ENCODE data around the gene MYO1E.
"Not testable (repeated sequence)": the region's sequence is repeated elsewhere in the genome, so short reads cannot be mapped to it uniquely, and the experiment has no call there.

The MYO1E gene

GRCh38 chr15:59127255-59127654, 245.4 kb downstream of the MYO1E start:
- DNase-seq (ENCODE audit: low spot score), result not testable (repeated sequence)

DNA sequence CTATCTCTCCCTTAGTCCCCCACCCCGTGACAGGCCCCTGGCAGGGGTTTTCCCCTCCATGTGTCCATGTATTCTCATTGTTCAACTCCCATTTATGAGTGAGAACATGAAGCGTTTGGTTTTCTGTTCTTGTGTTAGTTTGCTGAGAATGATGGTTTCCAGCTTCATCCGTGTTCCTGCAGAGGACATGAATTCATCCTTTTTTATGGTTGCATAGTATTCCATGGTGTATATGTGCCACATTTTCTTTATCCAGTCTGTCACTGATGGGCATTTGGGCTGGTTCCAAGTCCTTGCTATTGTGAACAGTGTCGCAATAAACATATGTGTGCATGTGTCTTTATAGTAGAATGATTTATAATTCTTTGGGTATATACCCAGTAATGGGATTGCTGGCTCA, 247.0 kb downstream of the MYO1E start:
- not testable (repeated sequence) for DNase-seq (ENCODE audit: low spot score)

GRCh38 chr15:59124261-59124660, 248.4 kb downstream of the MYO1E start:
- no peak for DNase-seq (ENCODE audit: low spot score)

GRCh38 chr15:59120937-59121336, 251.7 kb downstream of the MYO1E start:
- DNase-seq (ENCODE audit: low spot score), result no peak

DNA sequence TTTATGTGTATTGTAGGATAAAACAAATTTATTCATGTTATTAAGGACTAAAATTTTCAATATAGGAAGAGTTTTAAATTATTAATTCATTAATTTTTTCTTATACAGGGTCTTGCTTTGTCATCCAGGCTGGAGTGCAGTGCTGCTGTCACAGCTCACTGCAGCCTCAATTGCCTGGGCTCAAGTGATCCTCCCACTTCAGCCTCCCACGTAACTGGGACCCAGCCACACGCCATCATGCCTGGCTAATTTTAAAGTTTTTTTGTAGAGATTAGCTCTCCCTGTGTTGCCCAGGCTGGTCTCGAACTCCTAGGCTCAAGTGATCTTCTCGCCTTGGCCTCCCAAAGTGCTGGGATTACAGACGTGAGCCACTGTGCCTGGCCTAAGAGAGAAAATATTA, 253.0 kb downstream of the MYO1E start:
- DNase-seq (ENCODE audit: low spot score), result no peak

GRCh38 chr15:59116771-59117170, 255.9 kb downstream of the MYO1E start:
- no peak for DNase-seq (ENCODE audit: low spot score)

- DNase-seq (ENCODE audit: low spot score), result no peak
These were observed 256.5 kb downstream of the MYO1E start for GRCh38 chr15:59116141-59116540.

GRCh38 chr15:59115047-59115446, 257.6 kb downstream of the MYO1E start:
- DNase-seq (ENCODE audit: low spot score), result no peak

GRCh38 chr15:59111251-59111650, 261.4 kb downstream of the MYO1E start:
- no peak for DNase-seq (ENCODE audit: low spot score)

DNA sequence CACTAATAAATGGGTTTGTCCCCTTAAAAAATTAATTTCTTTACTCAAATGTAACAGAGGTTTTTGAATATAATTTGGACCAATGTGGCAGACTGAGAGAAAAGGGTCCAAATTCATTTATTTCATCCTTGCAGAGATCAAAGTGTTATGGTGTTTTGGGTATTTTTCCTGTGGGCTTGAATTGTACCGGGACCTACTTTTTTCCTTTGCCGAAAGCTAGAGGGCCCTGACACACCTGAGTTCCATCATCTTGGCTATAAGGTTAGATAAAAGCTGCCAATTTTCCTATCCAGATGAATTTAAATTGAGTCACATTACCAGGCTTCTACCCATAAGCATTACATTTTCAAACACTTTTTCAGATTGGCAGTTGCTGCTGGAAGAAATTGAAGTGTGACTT, 266.8 kb downstream of the MYO1E start:
- peak; percentile 38 for DNase-seq (ENCODE audit: low spot score)

DNA sequence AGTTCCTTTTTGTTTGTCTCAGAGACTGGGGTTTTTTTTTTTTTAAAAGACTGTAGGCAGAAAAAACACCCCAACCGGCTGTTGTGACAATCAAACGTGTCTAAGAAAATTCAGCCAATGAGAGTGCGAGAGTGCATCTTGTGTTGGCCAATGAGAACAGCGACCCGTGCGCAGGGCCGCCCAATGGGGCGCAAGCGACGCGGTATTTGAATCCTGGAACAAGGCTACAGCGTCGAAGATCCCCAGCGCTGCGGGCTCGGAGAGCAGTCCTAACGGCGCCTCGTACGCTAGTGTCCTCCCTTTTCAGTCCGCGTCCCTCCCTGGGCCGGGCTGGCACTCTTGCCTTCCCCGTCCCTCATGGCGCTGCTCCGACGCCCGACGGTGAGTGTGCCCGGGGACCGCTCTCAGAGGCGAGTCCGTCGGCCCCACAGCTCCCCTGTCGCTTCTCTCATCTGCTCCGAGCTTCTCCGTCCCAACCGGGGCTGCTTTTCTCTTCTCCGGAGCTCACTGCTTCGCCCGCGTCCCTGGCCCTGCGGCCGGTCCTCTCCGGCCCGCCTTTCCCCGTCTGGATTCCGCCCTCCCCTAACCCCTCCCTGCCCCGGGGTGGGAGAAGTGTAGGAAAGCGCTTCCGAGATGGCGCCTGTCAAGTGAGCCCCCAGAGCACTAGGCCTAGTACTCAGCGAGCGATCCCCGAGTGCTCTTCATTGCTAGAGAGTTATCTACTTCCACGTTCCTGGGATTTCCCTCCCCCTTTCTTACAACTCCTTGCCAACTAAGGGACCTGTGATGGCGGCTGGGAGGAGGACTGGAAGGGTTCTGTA, 267.5 kb downstream of the MYO1E start, which contains the start of gene CCNB2:
CCNB2 (plus strand) TSS at position 235 of the 821 bp plus-strand sequence; CDS start at position 358, 123 bp downstream.
- peak; percentile 97 for DNase-seq (ENCODE audit: low spot score)

- DNase-seq (ENCODE audit: low spot score), result no peak
These were observed 268.1 kb downstream of the MYO1E start for GRCh38 chr15:59104602-59104911.

DNA sequence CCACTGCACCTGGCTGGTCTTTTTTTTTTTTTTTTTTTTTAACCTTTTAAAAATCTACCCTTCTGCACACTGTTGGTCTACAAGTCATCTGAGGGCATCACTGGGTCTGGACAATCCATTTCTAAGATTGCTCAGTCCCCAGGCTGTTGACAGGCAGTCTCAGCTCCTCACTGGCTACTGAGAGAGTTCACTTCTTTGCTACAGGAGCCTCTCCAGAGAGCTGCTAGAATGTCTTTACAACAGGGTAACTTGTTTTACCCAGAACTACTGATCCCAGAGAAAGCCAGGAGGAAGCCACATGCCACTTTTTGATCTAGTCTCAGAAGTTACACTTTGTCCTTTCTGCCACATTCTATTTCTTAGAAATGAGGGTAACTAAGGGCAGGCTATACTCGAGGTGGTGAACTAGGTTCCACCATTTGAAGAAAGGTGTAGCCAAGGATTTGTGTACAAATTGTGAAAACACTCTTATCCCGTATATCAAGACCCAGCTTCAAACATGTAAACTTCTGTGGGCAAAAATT, 273.4 kb downstream of the MYO1E start:
- no peak for DNase-seq (ENCODE audit: low spot score)

GRCh38 chr15:59096429-59096828, 276.2 kb downstream of the MYO1E start:
- DNase-seq (ENCODE audit: low spot score), result no peak

- DNase-seq (ENCODE audit: low spot score), result no peak
These were observed 278.6 kb downstream of the MYO1E start for GRCh38 chr15:59094077-59094476.

GRCh38 chr15:59087731-59088130, 284.9 kb downstream of the MYO1E start:
- DNase-seq (ENCODE audit: low spot score), result no peak
